ENCODE data around the gene SLC17A9. TPM values are rescaled to one million over a fixed set of nuclear protein-coding genes. Genes with fewer than 3 reads are reported as not detected.

SLC17A9 gene
- total RNA-seq, 1 donor from 2014 or later = 3.9 TPM

GRCh38 chr20:62995481-62995880, 43.0 kb downstream of the SLC17A9 start:
- DNase-seq (ENCODE audit: extremely low spot score, unreplicated experiment) = no peak
- H3K9me3 Mint-ChIP-seq = no peaks in the 10 kb centered on the region
- peaks cover 79% of the 10 kb centered on the region for H3K27me3 Mint-ChIP-seq
- H3K36me3 Mint-ChIP-seq = no peaks in the 10 kb centered on the region
- no peak for TF ChIP-seq CTCF (conservative IDR thresholded peaks at IDR 0.05)
- no peaks in the 10 kb centered on the region for H3K4me1 Mint-ChIP-seq (ENCODE audit: unreplicated experiment)
- no peak overlapping the region for H3K4me3 Mint-ChIP-seq
- no peak overlapping the region for H3K27ac Mint-ChIP-seq

GRCh38 chr20:62995898-62996595, 43.5 kb downstream of the SLC17A9 start:
- peaks cover 81% of the 10 kb centered on the region for H3K27me3 Mint-ChIP-seq
- TF ChIP-seq CTCF (conservative IDR thresholded peaks at IDR 0.05) = no peak
- no peak for DNase-seq (ENCODE audit: extremely low spot score, unreplicated experiment)
- no peak overlapping the region for H3K4me3 Mint-ChIP-seq
- H3K36me3 Mint-ChIP-seq = no peaks in the 10 kb centered on the region
- no peaks in the 10 kb centered on the region for H3K4me1 Mint-ChIP-seq (ENCODE audit: unreplicated experiment)
- no peaks in the 10 kb centered on the region for H3K9me3 Mint-ChIP-seq
- H3K27ac Mint-ChIP-seq = no peak overlapping the region

GRCh38 chr20:62996596-62996982, 44.1 kb downstream of the SLC17A9 start:
- no peak overlapping the region for H3K4me3 Mint-ChIP-seq
- H3K27ac Mint-ChIP-seq = no peak overlapping the region
- H3K9me3 Mint-ChIP-seq = no peaks in the 10 kb centered on the region
- no peaks in the 10 kb centered on the region for H3K4me1 Mint-ChIP-seq (ENCODE audit: unreplicated experiment)
- DNase-seq (ENCODE audit: extremely low spot score, unreplicated experiment) = no peak
- H3K36me3 Mint-ChIP-seq = no peaks in the 10 kb centered on the region
- H3K27me3 Mint-ChIP-seq = peaks cover 82% of the 10 kb centered on the region
- TF ChIP-seq CTCF (conservative IDR thresholded peaks at IDR 0.05) = no peak

- no peak for TF ChIP-seq CTCF (conservative IDR thresholded peaks at IDR 0.05)
- Mint-ChIP-seq H3K36me3 (no peaks in the 10 kb centered on the region), H3K27ac (no peak overlapping the region), H3K27me3 (peaks cover 84% of the 10 kb centered on the region), H3K9me3 (no peaks in the 10 kb centered on the region), H3K4me3 (no peak overlapping the region), H3K4me1 (ENCODE audit: unreplicated experiment) (no peaks in the 10 kb centered on the region)
- DNase-seq (ENCODE audit: extremely low spot score, unreplicated experiment) = no peak
Measured at GRCh38 chr20:62997417-62998035, 45.0 kb downstream of the SLC17A9 start.

- TF ChIP-seq CTCF (conservative IDR thresholded peaks at IDR 0.05) = no peak
- Mint-ChIP-seq H3K27me3 (peaks cover 88% of the 10 kb centered on the region), H3K36me3 (no peaks in the 10 kb centered on the region), H3K9me3 (no peaks in the 10 kb centered on the region), H3K4me1 (ENCODE audit: unreplicated experiment) (no peaks in the 10 kb centered on the region), H3K27ac (no peak overlapping the region), H3K4me3 (no peak overlapping the region)
- DNase-seq (ENCODE audit: extremely low spot score, unreplicated experiment) = no peak
Measured at GRCh38 chr20:62998449-62998848, 45.9 kb downstream of the SLC17A9 start.
